Measurements from ENCODE around the gene IMPA2. TPM values are rescaled to one million over a fixed set of nuclear protein-coding genes. Genes with fewer than 3 reads are reported as not detected.

Gene IMPA2
- total RNA-seq, 1 donor from 2014 or later, result 56.3 TPM

DNA sequence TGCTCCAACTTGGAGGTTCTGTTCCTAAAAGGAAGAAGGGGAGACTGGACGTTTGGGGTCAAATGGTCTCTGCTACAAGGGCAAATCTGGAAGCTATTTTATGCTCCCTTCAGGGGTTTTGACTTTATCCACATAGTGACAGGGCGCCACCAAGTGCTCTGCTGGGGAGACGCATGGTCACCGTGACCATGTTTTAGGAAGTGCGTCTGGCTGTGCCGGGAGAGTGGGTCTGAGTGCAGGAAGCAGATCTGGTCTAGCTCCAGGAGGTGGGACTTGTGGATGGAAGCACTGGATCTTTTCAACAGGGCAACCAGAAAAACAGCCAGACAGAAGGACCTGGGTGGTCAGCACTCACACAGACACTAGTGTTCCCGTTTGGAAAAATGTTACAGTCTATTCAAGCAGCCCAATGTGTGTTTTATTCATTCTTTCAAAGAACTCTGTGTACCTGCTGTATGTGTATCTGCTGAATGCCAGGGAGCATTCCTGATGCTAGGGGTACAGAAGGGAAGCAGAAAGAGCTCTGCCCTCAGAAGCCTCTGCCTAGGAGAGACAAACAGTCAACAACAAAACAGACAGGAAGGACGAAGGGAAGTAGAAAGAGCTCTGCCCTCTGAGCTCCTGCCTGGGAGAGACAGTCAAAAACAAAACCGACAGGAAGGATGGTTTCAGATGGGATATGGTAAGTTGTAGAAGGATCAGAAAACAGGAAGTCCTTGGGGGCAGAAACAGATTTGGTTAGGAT lies 14.3 kb downstream of the IMPA2 start:
- Mint-ChIP-seq H3K27ac (peak overlapping the region; percentile 45), H3K4me1 (ENCODE audit: unreplicated experiment) (peaks cover 42% of the 10 kb centered on the region), H3K36me3 (no peaks in the 10 kb centered on the region), H3K27me3 (no peaks in the 10 kb centered on the region), H3K4me3 (no peak overlapping the region), H3K9me3 (no peaks in the 10 kb centered on the region)
- DNase-seq (ENCODE audit: extremely low spot score, unreplicated experiment), result no peak
- TF ChIP-seq, protein P1, sequence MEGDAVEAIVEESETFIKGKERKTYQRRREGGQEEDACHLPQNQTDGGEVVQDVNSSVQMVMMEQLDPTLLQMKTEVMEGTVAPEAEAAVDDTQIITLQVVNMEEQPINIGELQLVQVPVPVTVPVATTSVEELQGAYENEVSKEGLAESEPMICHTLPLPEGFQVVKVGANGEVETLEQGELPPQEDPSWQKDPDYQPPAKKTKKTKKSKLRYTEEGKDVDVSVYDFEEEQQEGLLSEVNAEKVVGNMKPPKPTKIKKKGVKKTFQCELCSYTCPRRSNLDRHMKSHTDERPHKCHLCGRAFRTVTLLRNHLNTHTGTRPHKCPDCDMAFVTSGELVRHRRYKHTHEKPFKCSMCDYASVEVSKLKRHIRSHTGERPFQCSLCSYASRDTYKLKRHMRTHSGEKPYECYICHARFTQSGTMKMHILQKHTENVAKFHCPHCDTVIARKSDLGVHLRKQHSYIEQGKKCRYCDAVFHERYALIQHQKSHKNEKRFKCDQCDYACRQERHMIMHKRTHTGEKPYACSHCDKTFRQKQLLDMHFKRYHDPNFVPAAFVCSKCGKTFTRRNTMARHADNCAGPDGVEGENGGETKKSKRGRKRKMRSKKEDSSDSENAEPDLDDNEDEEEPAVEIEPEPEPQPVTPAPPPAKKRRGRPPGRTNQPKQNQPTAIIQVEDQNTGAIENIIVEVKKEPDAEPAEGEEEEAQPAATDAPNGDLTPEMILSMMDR (conservative IDR thresholded peaks at IDR 0.05), result peak; percentile 83

DNA sequence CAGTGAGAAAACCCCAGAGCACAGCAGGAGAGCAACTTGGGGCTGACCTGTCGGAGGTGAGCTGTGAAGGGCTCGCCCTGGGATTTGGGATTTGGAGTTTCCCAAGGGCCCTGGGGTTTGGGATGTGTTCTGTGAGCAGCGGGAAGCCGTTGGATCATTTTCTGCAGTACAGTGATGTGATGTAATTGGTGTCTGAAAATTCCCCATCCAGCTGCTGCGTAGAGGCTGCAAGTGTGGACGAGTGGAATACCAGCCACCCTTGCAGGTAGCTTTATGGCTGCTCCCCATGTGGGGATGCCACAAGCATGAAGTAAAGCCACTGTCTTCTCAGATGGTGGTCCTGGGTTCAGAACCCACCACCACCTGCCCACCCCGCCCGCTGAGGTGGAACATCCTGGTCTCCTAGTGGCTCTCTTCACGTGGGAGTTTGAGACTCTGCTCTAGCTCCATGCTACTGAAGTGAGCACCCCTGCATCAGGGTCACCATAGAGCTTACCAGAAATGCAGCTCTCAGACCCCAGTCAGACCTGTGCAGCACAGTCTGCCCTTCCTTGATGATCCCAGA lies 15.0 kb downstream of the IMPA2 start:
- Mint-ChIP-seq H3K9me3 (no peaks in the 10 kb centered on the region), H3K27me3 (no peaks in the 10 kb centered on the region), H3K36me3 (peaks cover 1% of the 10 kb centered on the region), H3K27ac (peak overlapping the region; percentile 12), H3K4me1 (ENCODE audit: unreplicated experiment) (peaks cover 38% of the 10 kb centered on the region), H3K4me3 (no peak overlapping the region)
- TF ChIP-seq, protein P1 (conservative IDR thresholded peaks at IDR 0.05), result no peak
- no peak for DNase-seq (ENCODE audit: extremely low spot score, unreplicated experiment)

DNA sequence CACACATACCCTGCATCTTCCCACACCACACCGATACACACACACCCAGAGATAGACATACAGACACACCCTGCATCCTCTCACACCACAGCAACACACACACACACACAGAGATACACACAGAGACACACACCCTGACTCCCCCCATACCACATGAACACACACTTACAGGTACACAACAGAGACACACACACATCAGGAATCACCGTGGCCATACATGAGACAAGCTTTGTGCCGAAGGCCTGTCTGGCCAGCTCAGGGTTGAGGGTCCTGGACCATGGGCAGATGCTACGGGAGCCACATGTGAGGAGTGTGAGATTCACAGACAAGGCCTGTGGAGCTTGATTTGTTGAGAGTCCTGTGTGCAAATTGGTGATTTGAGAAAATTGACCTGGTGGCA lies 15.6 kb downstream of the IMPA2 start:
- Mint-ChIP-seq H3K4me1 (ENCODE audit: unreplicated experiment) (peaks cover 38% of the 10 kb centered on the region), H3K27ac (peak overlapping the region; percentile 12), H3K27me3 (no peaks in the 10 kb centered on the region), H3K36me3 (peaks cover 3% of the 10 kb centered on the region), H3K4me3 (no peak overlapping the region), H3K9me3 (no peaks in the 10 kb centered on the region)
- TF ChIP-seq, protein P1 (conservative IDR thresholded peaks at IDR 0.05), result no peak
- no peak for DNase-seq (ENCODE audit: extremely low spot score, unreplicated experiment)

DNA sequence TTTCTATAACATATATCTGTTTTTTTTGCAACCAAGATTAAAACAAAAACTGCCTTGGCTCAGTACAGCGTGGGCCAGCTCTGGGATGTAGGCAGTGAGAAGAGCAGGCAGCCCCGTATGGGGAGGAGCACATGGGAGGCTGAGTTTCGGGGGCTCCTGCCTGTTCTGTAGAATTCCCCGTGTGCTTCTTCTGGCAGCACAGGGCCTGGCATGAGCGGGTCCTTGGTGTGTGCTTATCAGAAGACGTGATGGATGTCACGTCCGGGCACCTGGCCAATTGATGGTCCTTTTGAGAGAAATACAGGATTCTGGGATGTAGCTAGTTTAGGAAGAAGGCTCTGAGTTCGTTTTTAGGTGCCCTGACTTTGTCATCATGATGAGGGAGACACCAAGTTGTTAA lies 16.2 kb downstream of the IMPA2 start:
- Mint-ChIP-seq H3K27ac (no peak overlapping the region), H3K4me1 (ENCODE audit: unreplicated experiment) (peaks cover 33% of the 10 kb centered on the region), H3K9me3 (no peaks in the 10 kb centered on the region), H3K27me3 (no peaks in the 10 kb centered on the region), H3K4me3 (no peak overlapping the region), H3K36me3 (peaks cover 3% of the 10 kb centered on the region)
- TF ChIP-seq, protein P1 (conservative IDR thresholded peaks at IDR 0.05), result no peak
- no peak for DNase-seq (ENCODE audit: extremely low spot score, unreplicated experiment)

DNA sequence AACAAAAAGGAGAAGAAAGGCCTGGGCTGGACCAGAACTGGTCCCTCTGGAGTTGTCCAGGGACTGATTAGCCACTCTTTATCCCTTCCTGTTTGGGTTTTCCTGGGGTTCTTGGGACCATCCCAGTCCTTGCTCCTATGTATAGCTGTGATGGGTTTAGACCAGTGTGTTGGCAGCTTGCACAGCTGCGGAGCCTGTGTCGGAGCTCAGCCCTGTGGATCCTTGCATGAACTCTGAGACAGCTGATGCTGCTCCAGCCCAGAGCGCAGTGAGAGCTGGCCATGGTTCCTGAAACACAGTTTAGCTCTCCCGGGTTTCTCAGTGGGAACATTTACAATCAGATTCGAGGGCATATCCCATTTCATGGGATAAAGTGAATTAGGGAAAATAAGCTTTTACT lies 16.9 kb downstream of the IMPA2 start:
- DNase-seq (ENCODE audit: extremely low spot score, unreplicated experiment), result no peak
- Mint-ChIP-seq H3K9me3 (no peaks in the 10 kb centered on the region), H3K4me3 (no peak overlapping the region), H3K4me1 (ENCODE audit: unreplicated experiment) (peaks cover 33% of the 10 kb centered on the region), H3K27me3 (no peaks in the 10 kb centered on the region), H3K36me3 (peaks cover 3% of the 10 kb centered on the region), H3K27ac (no peak overlapping the region)
- TF ChIP-seq, protein P1 (conservative IDR thresholded peaks at IDR 0.05), result no peak

Measured in type B pancreatic cell (in vitro differentiated cells).